A549 treated with AZD9567 at 1 μM for 4 hours (cell line): Measurements from ENCODE around the gene TMEM69. TPM values are rescaled to one million over a fixed set of nuclear protein-coding genes. Genes with fewer than 3 reads are reported as not detected.

Experiments
- total RNA-seq: library from RNA; stranded (reverse); fragments of 200-300 nt; extraction: Qiagen RNA extraction; gene quantifications from 5 replicates; pipeline ENCODE4 v1.2.3, GENCODE V29; 2022; ENCODE audit not compliant: insufficient read depth

The TMEM69 gene, protein sequence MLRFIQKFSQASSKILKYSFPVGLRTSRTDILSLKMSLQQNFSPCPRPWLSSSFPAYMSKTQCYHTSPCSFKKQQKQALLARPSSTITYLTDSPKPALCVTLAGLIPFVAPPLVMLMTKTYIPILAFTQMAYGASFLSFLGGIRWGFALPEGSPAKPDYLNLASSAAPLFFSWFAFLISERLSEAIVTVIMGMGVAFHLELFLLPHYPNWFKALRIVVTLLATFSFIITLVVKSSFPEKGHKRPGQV
- total RNA-seq, result 16.8 to 21.1 TPM (median 17.9 TPM) in 5 replicates

GRCh38 chr1:45687754-45688740 is at the start of gene TMEM69:
Gene TMEM69, plus strand, starts transcription at chr1:45688181. Its CDS starts 2,888 bp downstream, at chr1:45691069.

DNA sequence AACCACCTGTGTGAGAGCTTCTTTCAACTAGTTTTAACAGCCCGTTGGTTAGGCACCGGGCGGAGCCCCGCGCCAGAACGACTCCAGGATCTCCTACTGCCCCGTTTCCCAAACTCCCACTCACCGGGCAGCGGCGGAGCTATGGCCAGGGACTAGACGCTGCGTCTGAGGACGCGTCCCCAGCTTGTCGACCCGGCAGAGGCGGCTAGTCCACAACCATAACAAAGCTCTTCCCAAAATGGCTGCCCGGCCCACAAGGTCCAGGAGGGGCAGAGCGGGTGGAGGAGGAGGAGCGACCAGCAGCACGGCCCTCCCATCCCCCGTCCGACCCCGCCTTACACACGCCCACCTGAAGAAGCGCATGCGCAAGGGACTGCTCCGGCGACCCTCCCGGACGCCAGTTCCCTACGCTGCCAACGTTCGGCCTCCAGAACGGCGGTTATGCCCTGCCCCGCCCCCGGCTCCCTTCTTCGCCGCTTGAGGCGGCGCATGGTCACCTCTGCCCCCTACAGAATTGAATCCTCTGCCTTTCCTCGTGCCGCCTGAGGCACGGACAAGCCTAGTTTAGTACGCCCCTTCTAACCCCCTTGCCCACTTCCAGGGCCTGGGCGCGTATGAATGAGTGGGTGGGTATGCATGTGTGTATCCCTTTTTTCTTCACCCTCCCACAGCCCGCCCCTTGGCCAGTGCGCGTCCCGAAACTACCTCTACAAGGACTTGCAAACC is 1.5 kb upstream of the TMEM69 start, which contains the start of gene GPBP1L1:
Gene GPBP1L1, minus strand, starts transcription at position 246 of the 726 bp plus-strand sequence. CDS start 27,446 bp downstream, outside the sequence.

Other genes starting within 250 kb of the TMEM69 start
- gene TESK2, start 197.0 kb upstream of the TMEM69 start, total RNA-seq, result 0.34 to 0.38 TPM (median 0.37 TPM) in 4 of 5 replicates, not detected in the other
- 1.5 to 2.6 TPM (median 1.9 TPM) in 5 replicates for gene CCDC163, start 188.1 kb upstream of the TMEM69 start, total RNA-seq
- gene MMACHC, start 187.9 kb upstream of the TMEM69 start, total RNA-seq, result 1.2 to 4.9 TPM (median 1.5 TPM) in 5 replicates
- gene PRDX1, start 166.3 kb upstream of the TMEM69 start, total RNA-seq, result 2,040 to 2,165 TPM (median 2,060 TPM) in 5 replicates
- 76.5 to 125 TPM (median 81.1 TPM) in 5 replicates for gene AKR1A1, start 137.4 kb upstream of the TMEM69 start, total RNA-seq
- 119 to 140 TPM (median 130 TPM) in 5 replicates for gene NASP, start 104.1 kb upstream of the TMEM69 start, total RNA-seq
- gene CCDC17, start 64.1 kb upstream of the TMEM69 start, total RNA-seq, result 0.28 to 0.53 TPM (median 0.36 TPM) in 4 of 5 replicates, not detected in the other
- 30.7 to 41.9 TPM (median 34.8 TPM) in 5 replicates for gene GPBP1L1, start 1.6 kb upstream of the TMEM69 start, total RNA-seq
- gene IPP, start 62.5 kb downstream of the TMEM69 start, total RNA-seq, result 4.1 to 5.3 TPM (median 5.1 TPM) in 5 replicates
- gene MAST2, start 115.4 kb downstream of the TMEM69 start, total RNA-seq, result 17.4 to 29.0 TPM (median 19.4 TPM) in 5 replicates